OCI-LY7 (cell line): ENCODE measurements around the gene AREL1.

Experiments
- CTCF ChIP-seq: fragments of 200-600 bp; sonication (generic); conservative IDR thresholded peaks from 2 replicates; pipeline ENCODE4 v1.5.1; 2014; ENCODE audit warnings: mild to moderate bottlenecking, antibody characterized with exemption, low read length, moderate library complexity, mixed read lengths
- EZH2phosphoT487 ChIP-seq: fragments of 200-600 bp; sonication (generic); IDR thresholded peaks from 2 replicates; pipeline ENCODE4 v1.6.1; 2018; ENCODE audit warnings: low read depth, borderline replicate concordance, mild to moderate bottlenecking, mixed run types, antibody characterized with exemption, low read length, moderate library complexity, mixed read lengths

GRCh38 chr14:74613211-74613914, 99.5 kb downstream of the AREL1 start:
- TF ChIP-seq CTCF = no peak
- TF ChIP-seq EZH2phosphoT487 = no peak
